ENCODE measurements around the gene GJB3.

DNA sequence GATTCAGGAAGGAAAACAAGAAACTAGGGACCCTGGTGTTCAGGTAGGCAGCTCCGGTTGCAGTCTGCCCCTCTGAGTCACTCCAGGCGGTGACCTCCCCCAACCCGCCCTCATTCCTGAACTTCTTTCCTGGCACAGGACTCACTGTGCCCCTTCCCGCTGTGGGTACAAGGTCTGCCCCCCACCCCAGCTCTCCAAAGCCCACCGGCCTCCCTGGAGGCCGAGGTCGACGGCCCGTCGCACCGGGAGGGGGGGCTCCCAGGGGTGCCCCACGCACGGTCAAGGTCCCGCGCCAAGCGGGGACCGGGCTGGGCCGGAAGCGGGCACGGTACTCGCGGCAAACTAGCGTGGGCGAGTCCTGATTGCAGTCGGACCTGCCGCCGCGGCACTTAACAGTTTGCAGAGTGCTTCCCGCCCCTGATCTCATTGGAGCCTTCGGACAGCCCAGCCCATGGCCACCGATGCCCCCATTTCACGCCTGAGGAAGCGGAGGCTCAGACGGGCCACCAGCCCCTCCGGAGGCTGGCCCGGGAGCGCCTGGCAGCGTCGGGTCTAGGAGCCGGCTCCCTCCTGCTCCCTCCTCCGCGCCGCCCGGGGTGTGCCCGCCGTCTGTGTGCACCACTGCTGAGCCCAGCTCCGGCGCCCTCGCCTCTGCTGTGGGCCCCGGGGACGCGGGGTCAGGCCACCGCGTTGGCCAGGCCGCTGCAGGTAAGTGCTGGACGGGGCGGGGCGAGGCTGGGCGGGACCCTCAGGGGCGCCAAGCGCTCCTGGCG is at the start of gene GJB3:
- TF ChIP-seq POLR2A (IDR thresholded peaks at IDR 0.05), result no peak
- TF ChIP-seq, protein P1, sequence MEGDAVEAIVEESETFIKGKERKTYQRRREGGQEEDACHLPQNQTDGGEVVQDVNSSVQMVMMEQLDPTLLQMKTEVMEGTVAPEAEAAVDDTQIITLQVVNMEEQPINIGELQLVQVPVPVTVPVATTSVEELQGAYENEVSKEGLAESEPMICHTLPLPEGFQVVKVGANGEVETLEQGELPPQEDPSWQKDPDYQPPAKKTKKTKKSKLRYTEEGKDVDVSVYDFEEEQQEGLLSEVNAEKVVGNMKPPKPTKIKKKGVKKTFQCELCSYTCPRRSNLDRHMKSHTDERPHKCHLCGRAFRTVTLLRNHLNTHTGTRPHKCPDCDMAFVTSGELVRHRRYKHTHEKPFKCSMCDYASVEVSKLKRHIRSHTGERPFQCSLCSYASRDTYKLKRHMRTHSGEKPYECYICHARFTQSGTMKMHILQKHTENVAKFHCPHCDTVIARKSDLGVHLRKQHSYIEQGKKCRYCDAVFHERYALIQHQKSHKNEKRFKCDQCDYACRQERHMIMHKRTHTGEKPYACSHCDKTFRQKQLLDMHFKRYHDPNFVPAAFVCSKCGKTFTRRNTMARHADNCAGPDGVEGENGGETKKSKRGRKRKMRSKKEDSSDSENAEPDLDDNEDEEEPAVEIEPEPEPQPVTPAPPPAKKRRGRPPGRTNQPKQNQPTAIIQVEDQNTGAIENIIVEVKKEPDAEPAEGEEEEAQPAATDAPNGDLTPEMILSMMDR (IDR thresholded peaks at IDR 0.05), result no peak

Measured in right lobe of liver (tissue), 4 donors.